Prostate gland (tissue), 2 donors: Measurements from ENCODE around the gene FLT4. TPM values are rescaled to one million over a fixed set of nuclear protein-coding genes. Genes with fewer than 3 reads are reported as not detected.
"Not testable (repeated sequence)": the region's sequence is repeated elsewhere in the genome, so short reads cannot be mapped to it uniquely, and the experiment has no call there.

Experiments
- DNase-seq: peaks from one replicate; pipeline ENCODE4 v3.0.0-alpha.2; 2019; ENCODE audit warnings: low spot score
- H3K27ac ChIP-seq, 2 donors: fragments of 200-600 bp; sonication (generic); 2 replicates each; pipeline ENCODE4 v1.5.1; 2017 to 2019
- H3K27me3 ChIP-seq: fragments of 200-600 bp; sonication (generic); replicated peaks from 2 replicates; pipeline ENCODE4 v1.5.1; 2019; ENCODE audit not compliant: insufficient read depth
- H3K36me3 ChIP-seq, 2 donors: fragments of 200-600 bp; sonication (generic); 1 replicate in 1 of 2; 2 replicates in 1 of 2; pipeline versions ENCODE4 v1.5.1 to v1.8.1; 2017 to 2019
- H3K4me1 ChIP-seq: fragments of 200-600 bp; sonication (generic); replicated peaks from 2 replicates; pipeline ENCODE4 v1.5.1; 2019
- H3K4me3 ChIP-seq, 2 donors: fragments of 200-600 bp; sonication (generic); 2 replicates each; pipeline ENCODE4 v1.5.1; 2017 to 2019
- H3K9me3 ChIP-seq: fragments of 200-600 bp; sonication (generic); 2 replicates; pipeline ENCODE4 v1.5.1; 2017
- CTCF ChIP-seq, 4 experiments: fragments of 200-600 bp in 2 of 4; fragments of 450-650 bp in 2 of 4; sonication (generic) in 2 of 4; IDR thresholded peaks; 1 replicate in 3 of 4; 2 replicates in 1 of 4; pipeline ENCODE4 v1.5.1; 2016 to 2019; ENCODE audit warnings: antibody characterized with exemption in 4 of 4, mild to moderate bottlenecking in 2 of 4, moderate library complexity in 2 of 4
- POLR2A ChIP-seq: fragments of 450-650 bp; IDR thresholded peaks from one replicate; pipeline ENCODE4 v1.6.1; 2016; ENCODE audit warnings: antibody characterized with exemption, mild to moderate bottlenecking
- POLR2AphosphoS5 ChIP-seq: sonication (generic); formaldehyde crosslinking; IDR thresholded peaks from one replicate; pipeline ENCODE4 v1.6.1; 2017; ENCODE audit warnings: antibody characterized with exemption
- WGBS: methylation state at CpG from one replicate; pipeline ENCODE4 v1.1.5; 2018; 5-methylcytosine and 5-hydroxymethylcytosine counted together
- intact Hi-C: fragments of 100-400 bp; cut with DNase I; formaldehyde crosslinking; loops from one replicate; pipeline ENCODE4 v1.14.2; 2022
- total RNA-seq, 2 donors: library from RNA; depleted of rRNA; stranded (reverse); fragments of >200 nt; gene quantifications; one replicate each; pipeline ENCODE4 v1.1.0, GENCODE V29; 2016

The FLT4 gene
- total RNA-seq, 2 donors from 2014 or later, result 2.9 to 20.6 TPM

- H3K27me3 ChIP-seq, result no peaks in the 10 kb centered on the region
- intact Hi-C loops, result no loop called here
- H3K9me3 ChIP-seq, result no peaks in the 10 kb centered on the region
- H3K36me3 ChIP-seq, result no peaks in the 10 kb centered on the region
- no peak overlapping the region for H3K27ac ChIP-seq
- no peak for DNase-seq
- H3K4me1 ChIP-seq, result no peaks in the 10 kb centered on the region
- WGBS, result 65% methylated on average over 6 of the region's 6 CpGs
- TF ChIP-seq POLR2A, result no peak
- TF ChIP-seq CTCF (IDR thresholded peaks at IDR 0.05), result no peak
- no peak for TF ChIP-seq POLR2AphosphoS5
- no peak overlapping the region for H3K4me3 ChIP-seq
Observed at GRCh38 chr5:180690562-180690961, 41.2 kb upstream of the FLT4 start.

GRCh38 chr5:180689775-180690174, 40.4 kb upstream of the FLT4 start:
- intact Hi-C loops, result no loop called here
- TF ChIP-seq POLR2AphosphoS5 (no peak), POLR2A (no peak), CTCF (IDR thresholded peaks at IDR 0.05) (no peak)
- no peaks in the 10 kb centered on the region for H3K4me1 ChIP-seq
- no peak overlapping the region for H3K27ac ChIP-seq
- no peak overlapping the region for H3K4me3 ChIP-seq
- 33% methylated on average over 7 of the region's 7 CpGs for WGBS
- no peak for DNase-seq
- H3K9me3 ChIP-seq, result no peaks in the 10 kb centered on the region
- no peaks in the 10 kb centered on the region for H3K36me3 ChIP-seq
- H3K27me3 ChIP-seq, result no peaks in the 10 kb centered on the region

- Histone ChIP-seq H3K27ac (no peak overlapping the region), H3K36me3 (no peaks in the 10 kb centered on the region), H3K4me3 (no peak overlapping the region), H3K27me3 (no peaks in the 10 kb centered on the region), H3K4me1 (no peaks in the 10 kb centered on the region), H3K9me3 (no peaks in the 10 kb centered on the region)
- intact Hi-C loops, result no loop called here
- 65% methylated on average over 13 of the region's 13 CpGs for WGBS
- no peak for TF ChIP-seq POLR2A
- TF ChIP-seq CTCF (IDR thresholded peaks at IDR 0.05), result no peak
- no peak for TF ChIP-seq POLR2AphosphoS5
- DNase-seq, result no peak
Observed at GRCh38 chr5:180689071-180689694, 39.8 kb upstream of the FLT4 start.

GRCh38 chr5:180688330-180689070, 39.1 kb upstream of the FLT4 start:
- Histone ChIP-seq H3K27ac (no peak overlapping the region), H3K4me3 (no peak overlapping the region), H3K36me3 (no peaks in the 10 kb centered on the region), H3K4me1 (no peaks in the 10 kb centered on the region), H3K9me3 (no peaks in the 10 kb centered on the region), H3K27me3 (no peaks in the 10 kb centered on the region)
- no peak for DNase-seq
- TF ChIP-seq POLR2AphosphoS5, result no peak
- no peak for TF ChIP-seq POLR2A
- TF ChIP-seq CTCF (IDR thresholded peaks at IDR 0.05), result no peak
- 47% methylated on average over 8 of the region's 8 CpGs for WGBS
- intact Hi-C loops, result no loop called here

- H3K4me3 ChIP-seq, H3K36me3 ChIP-seq, intact Hi-C loops, H3K27ac ChIP-seq, H3K9me3 ChIP-seq, DNase-seq, H3K4me1 ChIP-seq, H3K27me3 ChIP-seq: not testable (repeated sequence)
- WGBS, result 59% methylated on average over 12 of the region's 12 CpGs
Observed at GRCh38 chr5:180686799-180687198, 37.4 kb upstream of the FLT4 start.
